Activated T-cell treated with anti-CD3 and anti-CD28 coated beads for 48 hours (primary cell): ENCODE data around the gene ITGA3.

Source experiments
- DNase-seq: peaks from one replicate; pipeline ENCODE4 v3.0.0-alpha.2; 2020; ENCODE audit warnings: low read depth

ITGA3 gene

GRCh38 chr17:50129728-50130558 lies 74.0 kb downstream of the ITGA3 start, which contains the start of gene SAMD14:
Gene SAMD14, minus strand, starts transcription at chr17:50130160. Its CDS starts 5,201 bp downstream, at chr17:50124959.
- DNase-seq, result no peak

- no peak for DNase-seq
These were observed 74.8 kb downstream of the ITGA3 start for GRCh38 chr17:50130559-50131305.

- DNase-seq, result no peak
These were observed 76.3 kb downstream of the ITGA3 start for GRCh38 chr17:50132104-50132794.

- no peak for DNase-seq
These were observed 77.3 kb downstream of the ITGA3 start for GRCh38 chr17:50133028-50133768.

GRCh38 chr17:50133769-50134099 lies 77.8 kb downstream of the ITGA3 start:
- DNase-seq, result no peak

- DNase-seq, result no peak
These were observed 78.5 kb downstream of the ITGA3 start for GRCh38 chr17:50134206-50135110.

GRCh38 chr17:50135316-50136095 lies 79.6 kb downstream of the ITGA3 start:
- no peak for DNase-seq

- no peak for DNase-seq
These were observed 80.3 kb downstream of the ITGA3 start for GRCh38 chr17:50136096-50136687.

GRCh38 chr17:50137042-50137441 lies 81.1 kb downstream of the ITGA3 start:
- DNase-seq, result no peak

- DNase-seq, result no peak
These were observed 83.4 kb downstream of the ITGA3 start for GRCh38 chr17:50139185-50139783.
